GM12873 (cell line): Measurements from ENCODE around the gene C2CD2L.

Experiments used
- TF ChIP-seq, protein P1 (sequence below): IDR thresholded peaks from 2 replicates; pipeline ENCODE4 v1.5.1; 2012; ENCODE audit warnings: low read depth, mild to moderate bottlenecking, moderate library complexity, low read length, control low read depth; ENCODE audit not compliant: insufficient read depth; ENCODE audit errors: missing control alignments

Gene C2CD2L

DNA sequence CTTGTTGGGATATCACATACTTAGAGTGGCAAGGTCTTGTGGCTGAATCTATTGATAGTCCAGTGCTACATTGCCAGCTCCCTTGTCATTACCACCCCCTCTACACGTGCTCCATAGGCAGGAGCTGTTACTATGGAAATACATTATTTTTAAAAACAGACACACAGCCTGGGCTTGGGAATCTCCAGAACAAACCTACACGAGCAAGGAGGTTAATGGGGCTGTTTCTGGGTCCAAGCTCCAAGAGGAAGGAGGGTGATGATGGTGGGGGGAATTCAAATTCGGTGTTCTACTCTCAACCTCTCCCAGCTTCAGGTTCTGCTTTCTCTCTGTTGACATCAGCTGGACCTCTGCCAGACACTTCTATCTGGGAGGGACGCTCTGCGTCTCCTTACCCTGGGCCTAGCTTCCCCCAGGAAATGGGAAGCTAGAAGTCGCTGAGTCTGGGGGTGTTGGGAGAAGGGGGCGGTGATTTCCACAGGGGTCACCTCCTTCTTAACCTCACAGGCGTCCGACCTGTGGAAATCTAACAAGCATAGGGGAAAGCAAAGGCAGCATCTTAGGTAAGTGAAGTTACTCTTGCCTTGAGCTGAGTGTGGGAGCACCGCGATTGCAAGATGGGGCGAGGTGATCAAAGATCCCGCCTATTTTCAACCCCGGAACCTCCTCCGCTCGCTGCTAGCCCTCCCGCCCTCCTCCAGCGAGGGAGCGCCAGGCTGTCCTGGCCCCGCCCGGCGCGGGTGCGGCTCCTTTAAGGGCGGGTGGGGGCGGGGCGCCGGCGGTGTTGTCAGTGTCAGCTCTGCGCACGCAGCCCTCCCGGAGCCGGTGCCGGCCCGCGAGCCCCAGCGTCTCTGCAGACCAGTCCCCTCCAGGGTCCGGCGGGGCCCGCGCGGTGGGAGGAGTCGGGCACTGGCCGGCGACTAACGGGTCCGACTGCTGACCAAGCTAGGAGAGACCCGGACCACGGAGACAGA, at the start of gene C2CD2L:
C2CD2L (plus strand) TSS at position 781 of the 974 bp plus-strand sequence. CDS start 398 bp downstream, outside the sequence.
- TF ChIP-seq, protein P1, sequence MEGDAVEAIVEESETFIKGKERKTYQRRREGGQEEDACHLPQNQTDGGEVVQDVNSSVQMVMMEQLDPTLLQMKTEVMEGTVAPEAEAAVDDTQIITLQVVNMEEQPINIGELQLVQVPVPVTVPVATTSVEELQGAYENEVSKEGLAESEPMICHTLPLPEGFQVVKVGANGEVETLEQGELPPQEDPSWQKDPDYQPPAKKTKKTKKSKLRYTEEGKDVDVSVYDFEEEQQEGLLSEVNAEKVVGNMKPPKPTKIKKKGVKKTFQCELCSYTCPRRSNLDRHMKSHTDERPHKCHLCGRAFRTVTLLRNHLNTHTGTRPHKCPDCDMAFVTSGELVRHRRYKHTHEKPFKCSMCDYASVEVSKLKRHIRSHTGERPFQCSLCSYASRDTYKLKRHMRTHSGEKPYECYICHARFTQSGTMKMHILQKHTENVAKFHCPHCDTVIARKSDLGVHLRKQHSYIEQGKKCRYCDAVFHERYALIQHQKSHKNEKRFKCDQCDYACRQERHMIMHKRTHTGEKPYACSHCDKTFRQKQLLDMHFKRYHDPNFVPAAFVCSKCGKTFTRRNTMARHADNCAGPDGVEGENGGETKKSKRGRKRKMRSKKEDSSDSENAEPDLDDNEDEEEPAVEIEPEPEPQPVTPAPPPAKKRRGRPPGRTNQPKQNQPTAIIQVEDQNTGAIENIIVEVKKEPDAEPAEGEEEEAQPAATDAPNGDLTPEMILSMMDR = no peak

DNA sequence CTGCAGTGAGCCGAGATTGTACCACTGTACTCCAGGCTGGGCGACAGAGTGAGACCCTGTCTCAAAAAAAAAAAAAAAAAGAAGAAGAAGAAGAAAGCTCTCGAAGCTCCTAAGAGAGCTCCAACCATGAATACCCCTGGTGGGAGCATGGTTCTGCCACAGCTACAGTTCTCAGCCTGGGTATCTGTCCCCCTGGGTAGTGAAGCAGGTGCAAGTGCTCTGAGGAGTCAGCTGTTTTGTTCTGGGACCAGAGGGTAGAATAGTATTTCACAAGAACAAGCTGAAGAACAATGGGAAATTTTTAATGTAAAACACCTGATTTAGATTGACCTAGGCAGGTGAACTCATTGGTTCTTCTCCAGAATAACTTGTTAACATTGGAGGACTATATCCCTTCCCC, 45.9 kb upstream of the C2CD2L start:
- TF ChIP-seq, protein P1 = no peak

GRCh38 chr11:119062779-119063178, 44.4 kb upstream of the C2CD2L start:
- TF ChIP-seq, protein P1 = no peak

- TF ChIP-seq, protein P1 = peak; percentile 78
Observed at GRCh38 chr11:119065369-119065768, 41.8 kb upstream of the C2CD2L start.

DNA sequence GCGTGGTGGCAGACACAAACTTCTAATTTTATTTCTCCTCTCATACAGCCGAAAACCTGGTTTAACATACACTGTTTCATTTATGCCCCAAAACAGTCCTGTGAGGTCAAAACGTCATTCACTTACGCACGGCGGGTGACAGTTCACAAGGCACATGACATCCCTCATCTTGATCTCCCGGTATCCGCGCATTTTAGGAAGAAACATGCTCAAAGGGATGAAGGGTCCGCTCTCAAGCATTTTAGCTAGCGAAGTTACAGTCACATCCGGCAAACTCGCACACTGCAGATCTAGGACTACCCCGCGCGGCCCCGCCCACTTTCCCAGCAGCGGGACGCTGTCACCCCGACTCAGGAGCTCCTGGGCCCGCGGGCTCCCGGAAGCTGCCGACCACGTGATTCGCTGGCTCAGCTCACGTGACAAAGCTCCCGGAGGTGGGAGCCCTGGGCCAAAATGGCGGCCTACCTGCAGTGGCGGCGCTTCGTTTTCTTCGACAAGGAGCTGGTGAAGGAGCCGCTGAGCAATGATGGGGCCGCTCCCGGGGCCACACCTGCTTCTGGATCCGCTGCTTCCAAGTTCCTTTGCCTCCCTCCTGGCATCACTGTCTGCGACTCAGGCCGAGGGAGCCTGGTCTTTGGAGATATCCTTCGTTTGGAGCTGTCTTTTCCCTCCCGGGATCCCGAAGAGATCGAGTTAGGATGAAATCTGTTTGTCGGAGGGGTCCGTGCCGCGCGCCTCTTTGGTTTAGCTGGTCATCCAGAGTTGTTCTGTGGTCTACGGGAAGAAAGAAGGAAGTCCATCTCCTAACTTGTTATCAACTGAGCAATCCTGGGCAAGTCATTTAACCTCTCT, 39.5 kb upstream of the C2CD2L start, which contains the start of gene VPS11:
VPS11 (plus strand) TSS at position 448 of the 852 bp plus-strand sequence; CDS start at position 454, 6 bp downstream.
- TF ChIP-seq, protein P1 = no peak

DNA sequence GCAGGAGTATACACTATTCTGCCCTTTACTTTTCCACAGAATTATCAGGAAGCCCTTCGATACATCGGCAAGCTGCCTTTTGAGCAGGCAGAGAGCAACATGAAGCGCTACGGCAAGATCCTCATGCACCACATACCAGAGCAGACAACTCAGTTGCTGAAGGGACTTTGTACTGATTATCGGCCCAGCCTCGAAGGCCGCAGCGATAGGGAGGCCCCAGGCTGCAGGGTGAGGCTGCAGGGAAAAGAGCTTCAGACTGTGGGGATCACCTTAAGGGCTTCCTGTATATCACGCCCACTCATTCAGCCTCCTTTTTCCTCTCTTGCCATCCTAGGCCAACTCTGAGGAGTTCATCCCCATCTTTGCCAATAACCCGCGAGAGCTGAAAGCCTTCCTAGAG, 29.3 kb upstream of the C2CD2L start:
- TF ChIP-seq, protein P1 = no peak
